MM.1S (cell line): Measurements from ENCODE around the gene NCKAP5.

ENCODE experiments used
- EZH2 ChIP-seq: fragments of 300-600 bp; sonication (generic); optimal IDR thresholded peaks from 2 replicates; pipeline ENCODE3; 2017; ENCODE audit warnings: low read depth, mild to moderate bottlenecking, antibody characterized with exemption, low read length, mixed read lengths
- TF ChIP-seq, protein P1 (sequence below): fragments of 300-600 bp; sonication (generic); IDR thresholded peaks from 2 replicates; pipeline ENCODE4 v1.5.1; 2016; ENCODE audit warnings: antibody characterized with exemption, low read length, mixed read lengths

DNA sequence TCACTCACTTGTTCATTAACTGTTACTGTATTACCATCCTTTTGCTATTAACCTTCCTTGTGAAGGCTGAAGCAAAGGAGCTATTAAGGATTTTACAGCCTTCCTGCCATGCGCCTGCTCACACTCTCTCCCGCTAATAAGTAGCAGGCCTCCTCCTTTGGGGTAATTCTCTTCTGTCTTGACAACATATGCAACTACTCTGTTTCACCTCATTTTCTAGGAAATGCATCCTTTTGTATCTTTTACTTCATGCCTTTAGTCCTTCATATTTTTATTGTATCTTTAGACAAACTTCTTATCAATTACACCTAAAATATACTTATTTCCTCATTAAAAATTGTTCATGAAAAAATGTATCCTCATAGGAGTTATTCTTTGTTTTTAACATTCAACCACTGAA, 463.4 kb downstream of the NCKAP5 start:
- TF ChIP-seq, protein P1, sequence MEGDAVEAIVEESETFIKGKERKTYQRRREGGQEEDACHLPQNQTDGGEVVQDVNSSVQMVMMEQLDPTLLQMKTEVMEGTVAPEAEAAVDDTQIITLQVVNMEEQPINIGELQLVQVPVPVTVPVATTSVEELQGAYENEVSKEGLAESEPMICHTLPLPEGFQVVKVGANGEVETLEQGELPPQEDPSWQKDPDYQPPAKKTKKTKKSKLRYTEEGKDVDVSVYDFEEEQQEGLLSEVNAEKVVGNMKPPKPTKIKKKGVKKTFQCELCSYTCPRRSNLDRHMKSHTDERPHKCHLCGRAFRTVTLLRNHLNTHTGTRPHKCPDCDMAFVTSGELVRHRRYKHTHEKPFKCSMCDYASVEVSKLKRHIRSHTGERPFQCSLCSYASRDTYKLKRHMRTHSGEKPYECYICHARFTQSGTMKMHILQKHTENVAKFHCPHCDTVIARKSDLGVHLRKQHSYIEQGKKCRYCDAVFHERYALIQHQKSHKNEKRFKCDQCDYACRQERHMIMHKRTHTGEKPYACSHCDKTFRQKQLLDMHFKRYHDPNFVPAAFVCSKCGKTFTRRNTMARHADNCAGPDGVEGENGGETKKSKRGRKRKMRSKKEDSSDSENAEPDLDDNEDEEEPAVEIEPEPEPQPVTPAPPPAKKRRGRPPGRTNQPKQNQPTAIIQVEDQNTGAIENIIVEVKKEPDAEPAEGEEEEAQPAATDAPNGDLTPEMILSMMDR: no peak
- no peak for TF ChIP-seq EZH2
